SK-MEL-5 (cell line): Measurements from ENCODE around the gene FDX1. TPM values are rescaled to one million over a fixed set of nuclear protein-coding genes. Genes with fewer than 3 reads are reported as not detected.

Experiments used
- DNase-seq: peaks from one replicate; pipeline ENCODE4 v3.0.0-alpha.2; 2016; ENCODE audit warnings: low read depth, low spot score
- in situ Hi-C: cut with HindIII; loops from 2 replicates; pipeline ENCODE4 v1.10.0; 2016; ENCODE audit warnings: low sequenced_read_pairs, high pct_unique_total_duplicates, low pct_unique_long_range_greater_than_20kb
- total RNA-seq: library from RNA; depleted of rRNA; stranded (reverse); fragments of >200 nt; shearing (Covaris generic); gene quantifications from 2 replicates; pipeline ENCODE4 v1.2.3, GENCODE V29; 2014

FDX1 gene
- total RNA-seq, 1 experiment from 2014 or later: 12.5 TPM

DNA sequence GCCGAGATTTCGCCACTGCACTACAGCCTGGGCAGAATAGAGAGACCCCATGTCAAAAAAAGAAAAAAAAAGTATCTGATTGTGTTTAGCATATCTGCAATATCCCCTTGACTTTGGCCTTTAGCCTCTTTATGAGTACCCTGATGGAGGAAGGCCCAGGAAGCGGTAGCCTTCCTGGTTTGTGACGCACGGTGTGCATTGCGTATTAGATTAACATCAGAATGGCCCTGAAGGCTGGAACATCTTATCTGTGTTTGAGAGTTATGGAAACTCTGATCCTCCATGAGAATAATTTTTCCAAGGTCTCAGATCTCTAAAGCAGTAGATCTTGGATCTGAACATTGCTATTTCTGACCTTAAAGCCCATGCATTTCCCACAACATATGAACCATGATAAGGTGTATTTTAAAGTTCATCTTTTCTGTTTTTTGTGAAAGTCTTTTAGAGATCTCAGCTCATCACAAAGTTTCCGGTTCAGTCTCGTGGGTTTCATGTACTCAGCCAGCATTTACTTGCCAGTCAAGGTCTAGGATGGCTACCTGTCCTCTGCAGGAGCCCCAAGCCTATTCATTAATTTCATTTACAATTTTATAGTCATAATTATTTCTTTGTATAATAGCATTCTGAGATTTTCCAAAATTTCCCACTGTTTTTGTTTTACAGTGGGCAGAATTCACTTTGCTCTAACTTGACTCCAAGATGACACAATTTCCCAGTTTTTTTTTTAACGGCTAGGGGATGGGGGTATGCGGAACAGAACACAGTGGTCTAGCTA, 605 bp upstream of the FDX1 start:
- no peak for DNase-seq
- in situ Hi-C loops: no loop called here

DNA sequence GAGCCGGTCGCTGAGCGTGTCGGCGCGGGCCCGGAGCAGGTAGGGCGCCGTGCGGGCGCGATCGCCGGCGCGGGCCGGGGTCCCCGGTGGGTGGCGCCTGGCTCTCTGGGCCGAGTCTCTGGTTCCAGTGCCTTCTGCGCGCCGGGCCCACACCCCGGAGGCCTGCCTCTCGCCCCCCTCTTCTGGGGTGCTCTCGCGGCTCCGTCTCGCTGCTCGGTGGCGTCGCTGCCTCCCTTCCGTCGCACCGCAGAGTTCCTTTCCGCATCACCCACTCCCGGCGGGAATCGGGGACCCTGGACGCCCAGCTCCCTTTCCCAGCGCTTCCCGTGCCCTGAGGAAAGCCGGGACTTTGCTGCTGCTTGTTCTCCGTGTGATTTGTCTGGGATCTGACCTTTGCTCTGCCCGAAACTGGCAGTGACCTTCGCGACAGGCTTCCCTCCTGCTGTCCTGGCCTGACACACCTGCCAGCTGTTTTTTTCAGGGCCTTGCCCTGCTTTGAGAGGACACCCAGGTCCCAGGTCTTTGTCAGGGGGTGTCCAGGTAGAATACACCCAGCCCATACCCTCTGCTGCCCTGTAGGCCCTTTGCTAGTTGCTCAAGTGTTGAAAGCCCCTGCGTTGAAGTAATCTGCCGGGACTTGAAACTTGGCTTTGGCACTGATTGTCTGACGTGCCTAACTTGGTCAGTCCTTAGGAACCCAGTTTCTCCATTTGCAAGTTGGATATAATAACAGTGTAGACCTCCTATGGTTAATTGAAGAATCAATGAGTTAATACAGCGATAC, 711 bp downstream of the FDX1 start:
- no peak for DNase-seq
- in situ Hi-C loops: no loop called here

DNA sequence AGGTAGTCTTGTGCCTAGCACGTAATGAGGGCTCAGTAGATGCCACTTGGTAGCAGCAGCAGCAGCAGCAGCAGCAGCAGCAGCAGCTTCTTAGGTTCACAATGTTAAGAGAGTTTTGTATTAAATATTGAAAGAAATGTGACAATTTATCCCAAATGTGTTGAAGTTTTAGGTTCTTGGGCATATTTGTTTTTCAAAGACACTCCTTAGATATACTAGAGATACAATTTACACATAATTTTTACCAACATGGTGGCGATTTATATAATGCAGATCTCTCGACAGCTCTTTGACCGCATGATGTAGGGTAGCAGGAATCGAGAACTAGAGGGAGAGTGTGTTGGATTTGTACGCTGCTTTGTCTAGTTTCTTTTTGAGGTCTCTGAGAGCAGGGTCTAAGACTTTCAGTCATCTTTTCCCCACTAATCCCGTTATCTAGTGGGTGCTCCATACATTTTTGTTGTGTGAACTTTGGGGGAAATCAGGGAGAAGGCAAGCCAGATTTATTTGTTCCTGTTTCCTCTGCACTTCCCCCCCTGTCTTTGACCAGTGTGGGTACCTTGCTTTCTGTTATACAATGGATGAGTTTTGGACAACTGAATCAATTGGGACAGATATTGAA, 1.4 kb downstream of the FDX1 start:
- in situ Hi-C loops: no loop called here
- DNase-seq: no peak

DNA sequence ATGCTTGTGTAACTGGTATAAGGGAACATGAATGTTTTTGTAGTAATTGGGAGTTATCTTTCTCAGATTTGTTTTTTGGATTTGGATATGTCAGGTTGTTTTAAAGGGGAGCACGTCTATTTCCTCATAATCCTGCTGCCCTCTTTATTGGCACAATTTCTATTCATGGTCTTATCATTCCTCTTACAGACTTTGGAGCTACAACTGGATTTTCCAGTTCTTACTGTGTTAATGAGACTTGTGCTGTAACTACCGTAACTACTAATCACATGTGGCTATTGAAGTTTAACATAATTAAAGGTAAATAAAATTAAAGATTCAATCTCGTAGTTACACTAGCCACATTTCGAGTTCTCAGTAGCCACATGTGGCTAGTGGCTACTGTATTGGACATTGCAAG, 1.9 kb downstream of the FDX1 start:
- DNase-seq: no peak
- in situ Hi-C loops: no loop called here

DNA sequence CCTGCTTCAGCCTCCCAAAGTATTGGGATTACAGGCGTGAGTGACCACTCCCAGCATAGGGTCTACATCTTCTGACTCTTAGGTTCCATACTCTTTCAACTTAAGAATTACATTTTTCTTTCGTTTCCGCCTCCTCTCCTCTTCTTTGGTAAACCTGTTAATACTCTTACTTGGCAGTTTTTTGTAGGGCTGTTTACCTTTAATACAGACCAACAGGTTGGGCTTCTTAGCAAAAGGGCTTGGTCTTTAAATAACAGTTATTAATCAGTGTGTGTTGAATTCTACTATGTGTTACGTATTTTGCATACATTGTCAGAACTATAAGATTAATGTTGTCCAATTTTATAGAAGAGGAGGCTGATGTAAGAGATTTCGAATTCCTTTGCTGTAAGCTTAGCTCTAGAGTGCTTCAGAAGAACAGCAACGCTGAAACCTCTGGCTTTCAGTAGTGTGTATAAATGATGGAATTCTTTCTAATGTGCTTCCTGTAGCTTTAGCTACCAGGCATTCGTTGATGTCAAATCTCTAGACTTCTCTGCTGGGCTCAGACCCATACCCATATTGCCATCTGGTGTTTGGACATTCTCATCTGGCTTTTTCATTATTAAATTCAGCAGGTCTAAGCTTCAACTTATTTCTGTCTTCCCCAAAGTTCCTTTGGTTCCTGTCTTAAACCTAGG, 3.1 kb downstream of the FDX1 start:
- in situ Hi-C loops: no loop called here
- DNase-seq: peak; percentile 12

DNA sequence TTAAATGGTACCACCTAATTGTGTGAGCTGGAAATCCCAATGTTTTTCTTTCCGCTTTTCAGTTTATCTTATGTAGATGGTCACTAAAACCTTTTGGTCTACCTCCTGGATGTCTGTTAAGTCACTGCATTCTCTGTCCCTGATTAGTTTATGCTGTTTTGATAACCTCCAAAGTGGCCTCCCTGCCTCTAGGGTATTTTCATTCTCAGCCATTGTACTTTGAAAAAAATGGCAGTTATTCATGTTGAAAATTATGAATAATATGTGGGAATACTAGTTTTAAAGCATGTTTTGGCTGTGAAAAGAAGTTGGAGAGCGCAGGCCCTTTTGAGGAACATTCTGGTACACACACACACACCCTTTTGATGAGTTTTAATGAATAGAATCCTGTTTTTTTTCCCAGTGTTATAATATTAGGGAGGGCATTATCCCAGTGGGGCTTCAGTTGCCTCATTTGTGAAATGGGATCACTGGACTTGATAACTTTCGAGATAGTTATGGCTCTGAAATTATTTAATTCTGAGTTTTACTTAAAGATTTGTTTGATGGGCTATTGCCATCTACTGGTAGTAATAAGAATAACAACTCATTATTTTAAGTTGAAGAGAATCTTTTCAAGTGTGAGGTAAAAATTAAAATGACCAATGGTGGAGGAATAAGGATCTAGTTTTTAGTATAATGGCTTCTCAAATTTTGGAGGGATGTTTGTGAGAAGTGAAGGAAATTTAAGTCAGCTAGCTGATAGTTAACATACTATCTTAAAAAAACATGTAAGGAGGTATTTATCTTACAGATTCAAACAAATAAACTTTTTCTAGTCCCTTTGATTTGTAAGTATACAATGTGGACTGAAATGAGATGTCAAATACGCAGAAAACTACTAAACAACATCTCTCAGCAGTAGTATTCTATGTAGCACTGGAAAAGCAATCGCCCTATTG, 3.9 kb downstream of the FDX1 start:
- in situ Hi-C loops: no loop called here
- peak; percentile 35 for DNase-seq

DNA sequence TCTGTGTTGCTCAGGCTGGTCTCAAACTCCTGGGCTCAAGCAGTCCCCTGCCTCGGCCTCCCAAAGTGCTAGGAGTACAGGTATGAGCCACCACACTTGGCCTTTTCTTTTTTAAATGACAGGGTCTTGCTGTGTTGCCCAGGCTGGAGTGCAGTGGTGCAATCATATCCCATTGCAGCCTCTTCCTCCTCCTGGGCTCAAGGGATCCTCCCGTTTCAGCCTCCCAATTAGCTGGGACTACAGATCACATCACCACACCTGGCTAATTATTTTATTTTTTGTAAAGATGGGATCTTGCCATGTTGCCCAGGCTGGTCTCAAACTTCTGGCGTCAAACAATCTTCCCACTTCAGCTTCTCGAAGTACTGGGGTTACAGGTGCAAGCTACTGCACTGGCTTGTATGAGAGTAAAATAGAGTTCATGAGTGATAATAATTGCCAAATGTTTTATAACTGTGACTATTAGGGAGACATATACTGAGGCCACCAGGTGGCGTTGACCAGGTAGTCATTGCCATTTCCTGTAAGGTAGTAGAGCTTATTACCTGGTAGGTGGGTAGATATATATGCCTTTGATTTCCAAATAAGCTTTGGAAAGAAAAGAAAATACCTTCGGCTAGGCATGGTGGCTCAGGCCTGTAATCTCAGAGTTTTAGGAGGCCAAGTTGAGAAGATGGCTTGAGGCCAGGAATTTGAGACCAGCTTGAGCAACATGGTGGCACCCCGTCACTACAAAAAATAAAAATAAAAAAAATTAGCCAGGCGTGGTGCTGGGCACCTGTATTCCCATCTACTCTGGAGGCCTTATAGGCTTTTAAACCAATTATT, 5.4 kb downstream of the FDX1 start:
- DNase-seq: peak; percentile 16
- in situ Hi-C loops: no loop called here

DNA sequence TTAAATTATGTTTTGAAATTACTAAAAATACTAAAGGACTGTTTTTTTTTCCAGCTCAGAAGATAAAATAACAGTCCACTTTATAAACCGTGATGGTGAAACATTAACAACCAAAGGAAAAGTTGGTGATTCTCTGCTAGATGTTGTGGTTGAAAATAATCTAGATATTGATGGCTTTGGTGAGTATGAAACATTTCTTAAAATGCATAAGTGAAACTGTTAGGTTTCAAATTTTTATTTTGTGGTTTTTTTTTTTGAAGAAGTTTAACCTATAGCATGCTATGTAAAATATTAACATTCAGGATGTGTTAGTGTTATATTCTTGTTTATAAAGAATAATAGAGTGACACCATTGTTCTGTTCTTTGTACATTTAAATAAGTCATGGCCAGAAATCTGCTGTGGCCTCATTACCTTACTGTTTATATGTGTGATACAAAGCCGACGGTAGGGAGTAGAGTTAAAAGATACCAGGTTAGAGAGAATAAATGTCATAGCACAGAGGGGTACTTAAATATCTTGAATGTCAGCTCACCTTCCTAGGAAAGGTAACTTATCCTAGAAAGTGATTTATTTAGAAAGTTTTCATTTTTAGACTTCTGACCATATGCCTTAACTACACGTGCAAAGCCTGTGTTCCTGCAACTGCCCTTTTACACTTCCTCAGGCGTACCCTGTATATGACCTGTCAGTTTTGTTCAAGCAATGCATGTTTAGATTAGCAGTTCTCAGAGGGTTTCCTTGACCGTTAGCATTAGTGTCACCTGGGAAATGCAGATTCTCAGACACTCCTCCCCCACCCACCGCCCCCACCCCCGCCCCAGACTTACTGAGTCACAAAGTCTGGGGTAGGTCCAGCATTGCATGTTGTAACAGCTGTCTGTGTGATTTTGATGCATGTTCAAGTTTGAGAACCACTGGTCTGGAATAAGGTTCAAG, 6.3 kb downstream of the FDX1 start:
- in situ Hi-C loops: no loop called here
- no peak for DNase-seq

DNA sequence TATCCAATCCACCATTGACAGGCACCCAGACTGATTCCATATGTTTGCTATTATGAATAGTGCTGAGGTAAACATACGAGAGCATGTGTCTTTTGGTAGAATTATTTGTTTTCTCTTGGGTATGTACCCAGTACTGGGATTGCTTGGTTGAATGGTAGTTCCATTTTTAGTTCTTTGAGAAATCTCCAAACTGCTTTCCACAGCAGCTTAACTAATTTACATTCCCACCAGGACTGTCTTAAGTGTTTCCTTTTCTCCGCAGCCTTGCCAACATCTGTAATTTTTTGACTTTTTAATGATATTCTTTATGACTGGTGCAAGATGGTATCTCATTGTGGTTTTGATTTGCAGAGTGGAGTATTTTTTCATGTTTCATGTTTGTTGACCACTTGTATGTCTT, 8.3 kb downstream of the FDX1 start:
- in situ Hi-C loops: no loop called here
- DNase-seq: no peak

DNA sequence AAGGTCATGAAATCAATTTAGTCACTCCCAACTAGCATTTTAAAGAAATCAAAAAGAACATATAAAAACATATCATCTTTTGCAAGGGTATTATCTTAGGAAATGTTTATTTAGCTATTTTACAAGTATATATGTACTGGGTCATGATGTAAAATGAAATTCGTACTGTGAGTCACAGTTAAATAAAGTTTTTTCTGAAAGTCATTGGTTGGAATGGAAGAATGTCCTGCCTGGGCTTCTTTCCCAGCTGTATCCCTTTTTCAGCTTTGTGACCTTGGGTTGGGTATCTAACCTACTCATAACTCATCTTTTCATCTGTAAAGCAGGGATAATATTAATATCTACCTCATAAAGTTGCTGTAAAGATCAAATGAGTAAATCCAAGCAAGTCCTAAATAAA, 15.7 kb downstream of the FDX1 start:
- in situ Hi-C loops: no loop called here
- DNase-seq: no peak

DNA sequence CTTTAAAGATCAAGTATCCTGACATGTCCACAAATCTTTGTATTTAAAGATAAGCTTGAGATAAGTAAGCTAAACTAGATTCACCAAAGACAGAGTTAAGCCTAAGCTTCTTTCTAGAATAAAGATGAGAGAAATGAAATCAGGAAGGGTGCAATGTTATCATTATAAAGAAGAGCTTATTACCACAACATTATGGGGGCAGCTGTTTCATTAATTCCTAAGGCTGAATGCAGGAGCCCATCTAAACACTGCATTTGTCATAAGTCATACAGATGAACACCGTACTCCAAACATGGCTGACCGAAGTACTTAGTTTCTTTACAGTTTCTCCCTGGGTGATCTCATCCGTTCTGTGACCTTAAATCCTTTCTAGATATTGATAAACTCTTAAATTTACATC, 16.3 kb downstream of the FDX1 start:
- no peak for DNase-seq
- in situ Hi-C loops: no loop called here

DNA sequence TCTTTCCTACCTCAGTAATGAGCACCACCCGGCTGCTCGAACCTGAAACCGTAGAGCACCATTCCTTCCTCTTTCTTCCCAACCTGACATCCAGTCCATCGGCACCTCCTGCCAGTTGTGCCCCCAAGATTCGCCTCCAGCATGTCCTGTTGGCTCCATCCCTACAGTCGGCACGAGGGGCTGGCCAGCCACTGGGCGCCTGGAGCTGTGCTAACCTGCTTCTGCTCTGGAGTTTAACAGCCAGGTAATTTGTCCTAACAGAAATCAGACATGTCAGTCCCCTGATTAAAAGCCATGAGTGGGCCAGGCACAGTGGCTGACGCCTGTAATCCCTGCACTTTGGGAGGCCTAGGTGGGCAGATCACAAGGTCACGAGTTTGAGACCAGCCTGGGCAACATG, 16.8 kb downstream of the FDX1 start:
- no peak for DNase-seq
- in situ Hi-C loops: no loop called here

DNA sequence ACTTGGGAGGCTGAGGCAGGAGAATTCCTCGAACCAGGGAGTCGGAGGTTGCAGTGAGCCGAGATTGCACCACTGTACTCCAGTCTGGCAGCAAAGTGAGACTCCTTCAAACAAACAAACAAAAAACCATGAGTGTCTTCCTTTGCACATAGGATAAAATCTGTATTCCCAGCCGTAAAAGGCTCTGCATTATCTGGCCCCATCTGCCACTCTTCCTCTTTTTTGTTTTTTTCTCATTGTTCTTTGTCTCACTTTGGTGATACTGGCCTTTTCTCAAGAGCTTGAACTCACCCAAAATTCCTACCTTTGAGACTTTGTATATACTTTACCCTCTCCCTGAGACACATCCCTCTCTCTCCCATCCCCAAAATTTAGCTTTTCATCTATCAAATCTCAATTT, 17.6 kb downstream of the FDX1 start:
- DNase-seq: no peak
- in situ Hi-C loops: no loop called here

DNA sequence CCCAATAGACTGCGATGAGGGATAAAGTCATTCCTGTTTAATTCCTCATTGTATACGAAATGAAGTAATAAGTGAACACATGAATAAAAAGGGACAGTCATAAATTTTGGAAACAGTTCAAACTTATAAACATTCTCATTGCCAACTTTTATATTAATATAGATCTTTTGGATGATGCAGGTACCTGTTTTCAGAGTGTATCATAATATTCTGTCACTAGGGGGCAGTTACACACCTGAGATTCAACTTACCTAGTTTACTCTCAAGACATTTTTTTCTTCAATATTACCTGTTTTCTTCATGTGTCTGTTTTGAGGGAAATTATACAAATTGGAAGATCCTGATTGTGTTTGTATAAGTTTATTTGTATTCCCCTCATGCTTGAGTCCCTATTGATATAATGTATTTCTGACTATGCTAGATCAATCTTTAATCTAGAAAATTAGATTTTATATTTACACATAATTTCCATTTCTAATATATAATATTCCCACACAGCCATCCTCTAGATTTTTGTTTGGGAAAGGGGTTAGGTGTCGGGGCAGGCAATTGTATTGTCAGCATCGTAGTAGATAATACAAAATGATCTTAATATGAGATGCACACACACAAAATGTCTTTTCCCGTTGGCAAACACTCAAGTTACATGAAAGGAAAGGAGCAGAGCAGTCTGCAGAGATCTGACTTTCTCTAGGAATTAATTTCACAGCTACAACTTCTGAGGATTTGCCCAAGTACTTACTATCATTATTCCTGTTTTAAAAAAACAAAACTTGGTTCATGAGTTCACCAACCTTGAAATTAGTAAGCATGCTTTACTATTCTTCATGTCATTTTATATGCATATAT, 18.4 kb downstream of the FDX1 start:
- in situ Hi-C loops: no loop called here
- DNase-seq: no peak

DNA sequence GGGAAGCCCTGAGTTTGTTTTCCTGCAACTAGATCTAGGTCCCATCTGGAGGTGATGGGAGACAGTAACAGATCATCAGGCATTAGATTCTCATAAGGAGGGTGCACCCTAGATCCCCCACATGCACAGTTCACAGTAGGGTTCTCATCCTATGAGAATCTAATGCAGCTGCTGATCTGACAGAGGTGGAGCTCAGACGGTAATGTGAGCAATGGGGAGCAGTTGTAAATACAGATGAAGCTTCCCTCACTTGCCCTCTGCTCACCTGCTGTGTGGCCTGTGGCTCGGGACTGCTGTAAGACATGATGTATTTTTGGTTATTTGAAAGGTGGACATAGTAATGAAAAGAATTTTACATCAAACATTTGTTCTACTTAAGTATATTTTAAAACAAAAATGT, 20.5 kb downstream of the FDX1 start:
- DNase-seq: no peak
- in situ Hi-C loops: no loop called here
